Right atrium auricular region (tissue), 2 donors: Measurements from ENCODE around the gene CDK6. TPM values are rescaled to one million over a fixed set of nuclear protein-coding genes. Genes with fewer than 3 reads are reported as not detected.

Experiments used
- DNase-seq: peaks from one replicate; pipeline ENCODE4 v3.0.0-alpha.2; 2019; ENCODE audit warnings: low spot score
- H3K27ac ChIP-seq, 2 donors: fragments of 200-600 bp; sonication (generic); 1 replicate in 1 of 2; 2 replicates in 1 of 2; pipeline ENCODE4 v1.5.1; 2016 to 2019
- H3K27me3 ChIP-seq, 2 donors: fragments of 200-600 bp; sonication (generic); one replicate each; pipeline versions ENCODE4 v1.5.1 to v1.6.0; 2017 to 2019
- H3K36me3 ChIP-seq: fragments of 200-600 bp; sonication (generic); one replicate; pipeline ENCODE4 v1.5.1; 2016
- H3K4me1 ChIP-seq, 2 donors: fragments of 200-600 bp; sonication (generic); one replicate each; pipeline versions ENCODE4 v1.5.1 to v1.6.0; 2017 to 2019
- H3K4me3 ChIP-seq, 2 donors: fragments of 200-600 bp; sonication (generic); 1 replicate in 1 of 2; 2 replicates in 1 of 2; pipeline ENCODE4 v1.5.1; 2017 to 2019; ENCODE audit warnings: mild to moderate bottlenecking in 1 of 2, moderate library complexity in 1 of 2
- H3K9me3 ChIP-seq, 2 donors: fragments of 200-600 bp; sonication (generic); one replicate each; pipeline ENCODE4 v1.5.1; 2019
- total RNA-seq, 2 donors: library from RNA; depleted of rRNA; stranded (reverse); fragments of >200 nt; gene quantifications; one replicate each; pipeline ENCODE4 v1.1.0, GENCODE V29; 2016
- TF ChIP-seq, protein P1 (sequence below), 2 donors: fragments of 200-600 bp; sonication (generic); IDR thresholded peaks; one replicate each; pipeline ENCODE4 v1.5.1; 2019; ENCODE audit warnings: antibody characterized with exemption in 2 of 2

Gene CDK6
- total RNA-seq, 2 donors from 2014 or later = 10.6 to 12.4 TPM

DNA sequence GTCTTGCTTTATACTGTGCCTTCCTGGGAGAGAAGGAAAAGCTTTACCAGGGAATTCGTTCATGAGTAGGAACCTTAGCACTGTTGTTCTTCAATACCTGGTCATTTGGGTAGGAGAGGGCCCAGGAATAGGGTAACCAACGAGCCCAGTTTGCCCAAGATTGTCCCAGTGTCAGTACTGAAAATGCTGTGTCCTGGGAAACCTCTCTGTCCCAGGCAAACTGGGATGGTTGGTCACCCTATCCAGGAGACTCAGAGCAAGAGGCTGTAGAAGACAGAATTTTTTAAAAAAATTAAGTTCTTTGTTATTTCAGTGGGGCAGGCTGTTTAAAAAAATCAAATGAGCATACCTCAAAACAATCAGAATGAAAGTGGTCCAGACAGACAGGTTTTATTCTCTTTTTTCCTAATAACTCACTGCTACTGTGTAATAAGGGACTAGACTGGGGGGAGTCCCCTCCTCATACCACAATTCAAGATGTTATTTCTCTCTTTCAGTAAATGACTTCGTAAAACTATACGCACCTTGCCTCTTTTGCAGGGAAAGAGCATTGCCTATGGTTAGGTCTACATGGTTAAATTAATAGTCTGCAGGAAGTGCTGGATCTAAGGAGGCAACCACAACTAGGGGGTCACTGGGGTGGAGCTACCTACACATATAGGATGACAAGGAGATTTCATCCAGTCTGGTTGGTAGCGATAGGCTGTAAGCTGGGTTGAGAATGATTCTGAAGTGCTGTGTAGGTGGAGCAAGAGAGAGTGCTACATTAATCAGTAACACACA lies 205.1 kb downstream of the CDK6 start:
- no peak for DNase-seq
- Histone ChIP-seq H3K36me3 (no peaks in the 10 kb centered on the region), H3K4me1 (peaks cover 0 to 55% of the 10 kb centered on the region in 2 donors), H3K27me3 (no peaks in the 10 kb centered on the region), H3K27ac (peak overlapping the region in 1 of 2 donors; percentile 81), H3K9me3 (no peaks in the 10 kb centered on the region), H3K4me3 (no peak overlapping the region)
- TF ChIP-seq, protein P1, sequence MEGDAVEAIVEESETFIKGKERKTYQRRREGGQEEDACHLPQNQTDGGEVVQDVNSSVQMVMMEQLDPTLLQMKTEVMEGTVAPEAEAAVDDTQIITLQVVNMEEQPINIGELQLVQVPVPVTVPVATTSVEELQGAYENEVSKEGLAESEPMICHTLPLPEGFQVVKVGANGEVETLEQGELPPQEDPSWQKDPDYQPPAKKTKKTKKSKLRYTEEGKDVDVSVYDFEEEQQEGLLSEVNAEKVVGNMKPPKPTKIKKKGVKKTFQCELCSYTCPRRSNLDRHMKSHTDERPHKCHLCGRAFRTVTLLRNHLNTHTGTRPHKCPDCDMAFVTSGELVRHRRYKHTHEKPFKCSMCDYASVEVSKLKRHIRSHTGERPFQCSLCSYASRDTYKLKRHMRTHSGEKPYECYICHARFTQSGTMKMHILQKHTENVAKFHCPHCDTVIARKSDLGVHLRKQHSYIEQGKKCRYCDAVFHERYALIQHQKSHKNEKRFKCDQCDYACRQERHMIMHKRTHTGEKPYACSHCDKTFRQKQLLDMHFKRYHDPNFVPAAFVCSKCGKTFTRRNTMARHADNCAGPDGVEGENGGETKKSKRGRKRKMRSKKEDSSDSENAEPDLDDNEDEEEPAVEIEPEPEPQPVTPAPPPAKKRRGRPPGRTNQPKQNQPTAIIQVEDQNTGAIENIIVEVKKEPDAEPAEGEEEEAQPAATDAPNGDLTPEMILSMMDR (IDR thresholded peaks at IDR 0.05) = no peak

DNA sequence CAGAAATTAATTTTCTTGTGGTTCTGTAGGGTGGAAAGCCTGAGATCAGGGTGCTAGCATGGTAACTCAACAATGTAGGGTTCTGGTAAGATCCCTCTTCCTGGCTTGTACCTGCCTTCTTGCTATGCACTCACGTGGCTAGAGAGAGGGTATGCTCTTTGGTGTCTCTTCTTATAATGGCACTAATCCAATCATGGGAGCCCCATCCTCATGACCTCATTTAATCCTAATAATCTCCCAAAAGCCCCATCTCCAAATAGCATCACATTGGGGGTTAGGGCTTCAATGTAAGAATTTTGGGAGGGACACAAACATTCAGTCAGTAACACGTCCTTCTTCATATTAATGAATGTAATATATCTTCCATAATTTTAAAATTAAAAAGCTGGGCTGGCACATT lies 206.6 kb downstream of the CDK6 start:
- DNase-seq = no peak
- peaks cover 0 to 45% of the 10 kb centered on the region in 2 donors for H3K4me1 ChIP-seq
- H3K36me3 ChIP-seq = no peaks in the 10 kb centered on the region
- H3K9me3 ChIP-seq = no peaks in the 10 kb centered on the region
- no peak overlapping the region for H3K27ac ChIP-seq
- H3K4me3 ChIP-seq = no peak overlapping the region
- no peaks in the 10 kb centered on the region for H3K27me3 ChIP-seq
- TF ChIP-seq, protein P1 (IDR thresholded peaks at IDR 0.05) = no peak

DNA sequence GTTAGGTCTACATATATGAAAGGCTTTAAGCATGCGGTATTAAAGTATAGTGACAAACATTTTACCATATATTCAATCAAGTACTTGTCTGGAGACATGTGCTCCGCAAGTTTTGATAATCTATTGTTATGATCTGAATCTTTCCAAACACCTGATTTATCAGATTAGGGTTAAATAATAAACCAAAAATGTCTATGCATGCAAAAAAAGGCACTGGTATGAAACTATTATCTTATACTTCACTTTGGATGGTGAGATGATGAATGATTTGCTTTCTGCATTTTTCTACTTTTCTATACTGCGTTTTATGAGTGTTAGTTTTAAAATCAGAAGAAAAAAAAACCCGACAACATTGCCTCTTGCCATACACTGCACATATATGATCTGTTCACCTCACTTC lies 208.4 kb downstream of the CDK6 start:
- Histone ChIP-seq H3K4me1 (peaks cover 0 to 33% of the 10 kb centered on the region in 2 donors), H3K36me3 (no peaks in the 10 kb centered on the region), H3K9me3 (no peaks in the 10 kb centered on the region), H3K4me3 (no peak overlapping the region), H3K27ac (no peak overlapping the region), H3K27me3 (no peaks in the 10 kb centered on the region)
- TF ChIP-seq, protein P1 (IDR thresholded peaks at IDR 0.05) = no peak
- no peak for DNase-seq

DNA sequence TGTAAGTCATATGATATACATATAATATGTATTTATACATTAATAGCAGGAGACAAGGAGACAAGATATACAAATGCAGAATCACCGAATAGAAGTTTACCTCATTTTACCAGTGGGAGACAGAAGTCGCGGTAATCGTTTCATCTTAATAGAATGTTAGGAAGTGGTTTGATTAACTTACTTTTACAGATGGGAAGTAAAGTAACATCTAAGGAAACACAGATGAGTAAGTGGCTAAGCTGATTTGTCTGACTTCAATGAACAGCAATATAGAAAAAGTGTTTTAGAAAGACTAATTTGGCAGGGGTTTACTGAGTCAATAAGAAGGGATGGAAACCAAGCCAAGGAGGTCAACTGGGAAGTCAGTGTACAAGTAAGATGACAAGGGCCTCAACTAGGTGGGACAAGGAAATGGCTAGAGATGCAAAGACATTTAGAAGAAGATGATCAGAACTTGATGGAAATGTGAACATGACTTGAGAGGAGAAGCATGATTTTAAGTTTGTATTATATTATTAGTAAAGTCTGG lies 210.0 kb downstream of the CDK6 start:
- Histone ChIP-seq H3K4me3 (no peak overlapping the region), H3K27me3 (no peaks in the 10 kb centered on the region), H3K9me3 (no peaks in the 10 kb centered on the region), H3K4me1 (peaks cover 0 to 30% of the 10 kb centered on the region in 2 donors), H3K27ac (no peak overlapping the region), H3K36me3 (no peaks in the 10 kb centered on the region)
- TF ChIP-seq, protein P1 (IDR thresholded peaks at IDR 0.05) = no peak
- no peak for DNase-seq

DNA sequence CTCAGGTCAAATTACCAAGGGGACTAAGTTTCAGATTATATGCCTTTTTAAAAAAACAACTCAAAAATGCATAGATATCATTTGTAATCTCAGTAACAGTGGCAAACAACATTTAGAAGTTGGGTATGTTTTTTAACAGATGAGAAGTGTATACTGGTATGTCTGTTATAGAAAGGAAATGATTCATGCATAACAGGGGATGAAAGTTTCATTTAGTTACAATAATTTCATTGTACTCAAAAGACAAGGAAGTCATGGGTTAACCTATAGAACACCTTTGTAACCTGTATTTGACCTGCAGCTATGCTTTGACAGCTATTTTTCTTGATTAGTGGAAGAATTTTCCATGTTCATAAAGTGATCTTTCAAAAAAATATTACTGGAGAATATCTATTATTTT lies 210.8 kb downstream of the CDK6 start:
- no peaks in the 10 kb centered on the region for H3K27me3 ChIP-seq
- no peaks in the 10 kb centered on the region for H3K9me3 ChIP-seq
- no peak for DNase-seq
- no peak overlapping the region for H3K27ac ChIP-seq
- H3K4me1 ChIP-seq = peaks cover 0 to 30% of the 10 kb centered on the region in 2 donors
- no peaks in the 10 kb centered on the region for H3K36me3 ChIP-seq
- TF ChIP-seq, protein P1 (IDR thresholded peaks at IDR 0.05) = no peak
- no peak overlapping the region for H3K4me3 ChIP-seq
